ENCODE measurements around the gene SMIM27.
"Not testable (repeated sequence)": the region's sequence is repeated elsewhere in the genome, so short reads cannot be mapped to it uniquely, and the experiment has no call there.

The SMIM27 gene

DNA sequence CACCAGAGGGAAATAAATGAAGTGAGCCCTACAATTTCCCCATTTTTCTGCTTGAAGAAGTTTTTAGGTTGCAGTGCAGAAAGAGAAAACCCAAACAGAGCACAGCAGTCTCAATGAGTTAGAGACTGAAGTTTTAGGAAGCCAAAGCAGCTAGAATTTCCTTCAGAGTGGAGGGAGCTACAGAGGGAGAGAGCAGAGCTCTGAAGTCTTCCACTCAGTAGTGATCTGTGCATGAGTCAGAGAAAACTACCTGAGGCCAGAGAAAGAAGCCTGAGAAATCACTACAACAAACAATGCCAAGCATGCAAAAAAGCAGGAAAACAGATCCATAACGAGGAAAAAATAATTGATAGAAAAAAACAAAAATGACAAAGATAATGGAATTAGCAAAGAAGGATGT, 38.8 kb downstream of the SMIM27 start:
- no peak overlapping the region for H3K4me3 ChIP-seq (ENCODE audit: low read depth, low read length)
- TF ChIP-seq, protein P1, sequence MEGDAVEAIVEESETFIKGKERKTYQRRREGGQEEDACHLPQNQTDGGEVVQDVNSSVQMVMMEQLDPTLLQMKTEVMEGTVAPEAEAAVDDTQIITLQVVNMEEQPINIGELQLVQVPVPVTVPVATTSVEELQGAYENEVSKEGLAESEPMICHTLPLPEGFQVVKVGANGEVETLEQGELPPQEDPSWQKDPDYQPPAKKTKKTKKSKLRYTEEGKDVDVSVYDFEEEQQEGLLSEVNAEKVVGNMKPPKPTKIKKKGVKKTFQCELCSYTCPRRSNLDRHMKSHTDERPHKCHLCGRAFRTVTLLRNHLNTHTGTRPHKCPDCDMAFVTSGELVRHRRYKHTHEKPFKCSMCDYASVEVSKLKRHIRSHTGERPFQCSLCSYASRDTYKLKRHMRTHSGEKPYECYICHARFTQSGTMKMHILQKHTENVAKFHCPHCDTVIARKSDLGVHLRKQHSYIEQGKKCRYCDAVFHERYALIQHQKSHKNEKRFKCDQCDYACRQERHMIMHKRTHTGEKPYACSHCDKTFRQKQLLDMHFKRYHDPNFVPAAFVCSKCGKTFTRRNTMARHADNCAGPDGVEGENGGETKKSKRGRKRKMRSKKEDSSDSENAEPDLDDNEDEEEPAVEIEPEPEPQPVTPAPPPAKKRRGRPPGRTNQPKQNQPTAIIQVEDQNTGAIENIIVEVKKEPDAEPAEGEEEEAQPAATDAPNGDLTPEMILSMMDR (IDR thresholded peaks at IDR 0.05; ENCODE audit: low read depth, low read length, missing control alignments), result no peak
- DNase-seq (ENCODE audit: low read depth), result no peak

DNA sequence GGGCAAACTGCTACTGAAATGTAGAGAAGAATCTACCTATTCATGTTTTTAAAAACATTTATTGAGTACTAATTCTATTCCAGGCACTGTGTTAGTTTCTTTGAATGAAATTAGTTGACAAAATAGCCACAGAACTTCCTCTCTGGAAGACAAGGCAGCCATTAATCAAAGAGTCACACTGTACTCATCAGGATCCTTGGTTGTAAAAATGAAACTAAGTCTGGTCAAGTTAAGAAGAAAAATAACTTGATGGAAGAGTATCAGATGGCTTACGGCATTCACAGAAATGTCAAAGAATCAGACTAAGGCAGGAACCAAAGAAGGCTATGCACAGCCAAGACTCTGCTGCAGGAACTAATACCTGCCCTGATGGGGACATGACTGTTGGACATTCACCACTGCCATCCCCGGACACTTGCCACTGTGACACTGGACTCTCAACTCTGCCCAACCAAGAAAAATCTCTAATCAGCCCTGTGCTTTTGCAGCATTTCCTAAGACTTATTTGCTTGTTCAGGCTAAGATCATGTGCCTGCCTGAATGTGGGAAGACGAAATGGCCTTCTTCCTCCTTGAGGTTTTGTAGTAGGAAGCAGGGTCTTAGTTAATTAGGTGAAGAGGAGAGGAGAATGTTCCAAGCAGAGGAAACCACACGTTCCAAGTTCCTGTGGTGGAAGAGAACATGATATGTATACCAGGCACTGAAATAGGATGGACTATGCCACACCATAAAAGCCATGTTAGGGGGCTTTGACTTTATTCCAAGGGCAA, 44.2 kb downstream of the SMIM27 start:
- TF ChIP-seq, protein P1 (IDR thresholded peaks at IDR 0.05; ENCODE audit: low read depth, low read length, missing control alignments), result no peak
- DNase-seq (ENCODE audit: low read depth), result no peak

DNA sequence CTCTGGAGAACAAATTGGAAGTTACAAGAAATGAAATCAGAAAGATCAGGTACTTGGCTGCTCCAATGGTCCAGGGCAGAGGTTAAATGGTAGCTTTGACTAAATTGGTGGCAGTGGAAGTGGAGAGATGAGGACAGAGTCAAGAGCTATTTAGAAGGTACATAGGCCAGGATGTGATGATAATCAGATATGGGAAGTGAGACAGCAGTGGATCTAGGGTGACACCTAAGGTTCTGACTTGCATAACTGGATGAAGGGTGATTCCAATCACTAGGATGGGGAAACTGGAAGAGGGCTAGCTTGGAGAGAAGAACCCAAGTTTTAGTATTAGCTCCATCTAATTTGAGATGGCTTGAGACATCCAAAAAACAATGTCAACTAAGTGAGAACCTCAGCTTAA, 44.8 kb downstream of the SMIM27 start:
- DNase-seq (ENCODE audit: low read depth), result no peak
- TF ChIP-seq, protein P1 (IDR thresholded peaks at IDR 0.05; ENCODE audit: low read depth, low read length, missing control alignments), result no peak
- H3K4me3 ChIP-seq (ENCODE audit: low read depth, low read length), result no peak overlapping the region

More for the DNA sequence above, 44.2 kb downstream of the SMIM27 start:
- no peak overlapping the region for H3K4me3 ChIP-seq (ENCODE audit: low read depth, low read length)

DNA sequence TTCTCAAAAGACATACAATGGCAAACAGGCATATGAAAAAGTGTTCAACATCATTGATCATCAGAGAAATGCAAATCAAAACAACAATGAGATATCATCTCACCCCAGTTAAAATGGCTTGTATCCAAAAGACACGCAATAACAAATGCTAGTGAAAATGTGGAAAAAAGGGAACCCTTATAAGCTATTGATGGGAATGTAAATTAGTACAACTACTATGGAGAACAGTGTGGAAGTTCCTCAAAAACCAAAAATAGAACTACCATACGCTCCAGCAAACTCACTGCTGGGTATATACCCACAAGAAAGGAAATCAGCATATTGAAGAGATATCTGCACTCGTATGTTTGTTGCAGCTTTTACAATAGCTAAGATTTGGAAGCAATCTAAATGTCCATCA, 46.9 kb downstream of the SMIM27 start:
- not testable (repeated sequence) for DNase-seq (ENCODE audit: low read depth)

More for the DNA sequence above, 46.9 kb downstream of the SMIM27 start:
- not testable (repeated sequence) for H3K4me3 ChIP-seq (ENCODE audit: low read depth, low read length)

All from GM12864 (cell line).